KMS-11 (cell line): ENCODE data around the gene KRTAP5-3.

Experiments used
- H2AFZ ChIP-seq: fragments of 200-600 bp; sonication (generic); 2 replicates; pipeline ENCODE4 v1.6.1; 2016; ENCODE audit warnings: antibody characterized with exemption, mixed run types, low read depth
- H3K27ac ChIP-seq: fragments of 200-600 bp; sonication (generic); 2 replicates; pipeline ENCODE4 v1.6.1; 2016; ENCODE audit warnings: mild to moderate bottlenecking, mixed run types
- H3K27me3 ChIP-seq: fragments of 200-600 bp; sonication (generic); 2 replicates; pipeline ENCODE4 v1.6.1; 2017; ENCODE audit warnings: mild to moderate bottlenecking, low read depth, mixed run types, moderate library complexity; ENCODE audit not compliant: insufficient read depth
- H3K36me3 ChIP-seq: fragments of 200-600 bp; sonication (generic); 2 replicates; pipeline ENCODE4 v1.6.1; 2017; ENCODE audit warnings: mild to moderate bottlenecking, mixed run types; ENCODE audit not compliant: insufficient read depth
- H3K4me1 ChIP-seq: fragments of 200-600 bp; sonication (generic); 2 replicates; pipeline ENCODE4 v1.6.1; 2016; ENCODE audit warnings: mild to moderate bottlenecking, low read depth, mixed run types; ENCODE audit not compliant: poor library complexity, severe bottlenecking
- H3K4me2 ChIP-seq: fragments of 200-600 bp; sonication (generic); 2 replicates; pipeline ENCODE4 v1.7.0; 2016; ENCODE audit warnings: mild to moderate bottlenecking, mixed run types
- H3K4me3 ChIP-seq: fragments of 200-600 bp; sonication (generic); IDR thresholded peaks from 2 replicates; pipeline ENCODE4 v1.6.1; 2017; ENCODE audit warnings: low read depth, low read length, mixed read lengths; ENCODE audit not compliant: insufficient read depth
- H3K79me2 ChIP-seq: fragments of 200-600 bp; sonication (generic); 2 replicates; pipeline ENCODE4 v1.6.1; 2016; ENCODE audit warnings: low read depth, mixed run types; ENCODE audit not compliant: insufficient read depth
- H3K9ac ChIP-seq: fragments of 200-600 bp; sonication (generic); 2 replicates; pipeline ENCODE4 v1.6.1; 2016; ENCODE audit warnings: mild to moderate bottlenecking, mixed run types
- H4K20me1 ChIP-seq: fragments of 200-600 bp; sonication (generic); 2 replicates; pipeline ENCODE4 v1.6.1; 2016; ENCODE audit warnings: mild to moderate bottlenecking, mixed run types; ENCODE audit not compliant: insufficient read depth
- TF ChIP-seq, protein P1 (sequence below): fragments of 200-600 bp; sonication (generic); conservative IDR thresholded peaks from 2 replicates; pipeline ENCODE4 v1.6.1; 2017; ENCODE audit warnings: low read depth, mild to moderate bottlenecking, antibody characterized with exemption, low read length, moderate library complexity, mixed read lengths

The KRTAP5-3 gene

DNA sequence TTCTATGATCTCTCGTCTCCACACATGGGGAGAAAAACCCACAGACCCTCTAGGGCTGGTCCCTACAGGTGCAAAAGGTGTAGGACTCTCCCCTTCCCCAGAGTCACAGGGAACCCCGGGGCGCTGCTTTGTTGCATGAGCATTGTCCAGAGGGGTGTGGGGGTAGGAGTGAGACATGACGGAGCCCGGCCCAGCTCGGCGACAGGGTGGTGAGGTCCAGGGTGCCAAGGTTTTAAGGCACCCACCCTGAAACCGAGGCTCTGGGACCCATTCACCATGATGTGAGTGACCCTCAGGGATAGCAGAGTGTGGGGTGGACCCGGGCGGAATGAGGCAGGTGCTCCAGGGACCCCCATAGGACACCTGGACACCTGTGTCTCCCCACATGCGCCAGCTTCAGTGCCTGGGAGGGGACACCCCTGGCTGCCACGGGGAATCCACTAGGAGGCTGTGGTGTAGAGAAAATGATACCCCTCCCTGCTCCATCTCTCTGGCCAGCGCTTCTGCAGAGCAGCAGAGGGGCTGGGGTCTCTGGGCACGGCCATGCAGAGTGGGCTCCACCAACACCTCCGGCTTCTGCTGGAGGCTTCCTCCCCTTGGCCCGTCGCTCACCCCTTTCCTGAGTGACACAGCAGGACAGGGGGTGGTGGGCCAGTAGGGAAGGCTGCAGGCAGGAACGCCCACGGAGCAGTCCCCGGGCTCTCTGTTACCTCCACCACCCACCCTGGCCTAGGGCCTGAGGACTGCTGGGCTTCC lies 36.5 kb upstream of the KRTAP5-3 start:
- Histone ChIP-seq H3K27ac (no peak overlapping the region), H4K20me1 (no peaks in the 10 kb centered on the region), H3K36me3 (no peaks in the 10 kb centered on the region), H3K4me1 (no peaks in the 10 kb centered on the region), H3K27me3 (peaks cover 85% of the 10 kb centered on the region), H3K9ac (no peak overlapping the region), H3K4me3 (no peak overlapping the region), H3K4me2 (no peak overlapping the region), H3K79me2 (no peaks in the 10 kb centered on the region), H2AFZ (no peak overlapping the region)
- TF ChIP-seq, protein P1, sequence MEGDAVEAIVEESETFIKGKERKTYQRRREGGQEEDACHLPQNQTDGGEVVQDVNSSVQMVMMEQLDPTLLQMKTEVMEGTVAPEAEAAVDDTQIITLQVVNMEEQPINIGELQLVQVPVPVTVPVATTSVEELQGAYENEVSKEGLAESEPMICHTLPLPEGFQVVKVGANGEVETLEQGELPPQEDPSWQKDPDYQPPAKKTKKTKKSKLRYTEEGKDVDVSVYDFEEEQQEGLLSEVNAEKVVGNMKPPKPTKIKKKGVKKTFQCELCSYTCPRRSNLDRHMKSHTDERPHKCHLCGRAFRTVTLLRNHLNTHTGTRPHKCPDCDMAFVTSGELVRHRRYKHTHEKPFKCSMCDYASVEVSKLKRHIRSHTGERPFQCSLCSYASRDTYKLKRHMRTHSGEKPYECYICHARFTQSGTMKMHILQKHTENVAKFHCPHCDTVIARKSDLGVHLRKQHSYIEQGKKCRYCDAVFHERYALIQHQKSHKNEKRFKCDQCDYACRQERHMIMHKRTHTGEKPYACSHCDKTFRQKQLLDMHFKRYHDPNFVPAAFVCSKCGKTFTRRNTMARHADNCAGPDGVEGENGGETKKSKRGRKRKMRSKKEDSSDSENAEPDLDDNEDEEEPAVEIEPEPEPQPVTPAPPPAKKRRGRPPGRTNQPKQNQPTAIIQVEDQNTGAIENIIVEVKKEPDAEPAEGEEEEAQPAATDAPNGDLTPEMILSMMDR: no peak

DNA sequence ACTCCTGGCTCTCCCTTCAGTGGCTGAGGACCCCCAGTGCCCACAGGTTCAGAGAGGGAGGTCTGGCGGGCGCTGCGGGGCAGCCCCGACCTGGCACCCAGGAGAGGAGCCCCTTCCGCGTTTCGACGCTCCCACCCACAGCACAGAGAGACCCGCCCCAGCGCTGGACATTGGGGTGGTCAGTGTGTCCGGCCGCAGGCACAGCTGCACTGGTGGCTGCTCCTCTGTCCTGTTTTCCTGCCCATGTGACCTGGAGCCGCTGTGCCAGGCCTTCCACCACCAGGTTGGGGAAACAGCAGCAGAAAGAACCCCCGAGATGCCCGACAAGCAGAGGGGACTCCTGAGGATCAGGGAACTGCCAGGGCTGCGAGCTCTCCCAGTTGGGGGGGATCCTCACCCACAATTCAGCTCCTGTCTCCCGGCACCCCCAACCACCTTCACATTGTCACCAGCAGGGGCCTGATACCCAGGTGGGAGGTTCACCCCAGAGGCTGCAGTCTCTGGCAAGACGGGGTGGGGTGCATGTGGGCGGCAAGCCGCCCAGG lies 35.0 kb upstream of the KRTAP5-3 start:
- Histone ChIP-seq H3K27ac (no peak overlapping the region), H3K4me1 (no peaks in the 10 kb centered on the region), H4K20me1 (no peaks in the 10 kb centered on the region), H3K79me2 (no peaks in the 10 kb centered on the region), H3K9ac (no peak overlapping the region), H3K4me2 (no peak overlapping the region), H3K27me3 (peaks cover 86% of the 10 kb centered on the region), H3K36me3 (no peaks in the 10 kb centered on the region), H3K4me3 (no peak overlapping the region), H2AFZ (no peak overlapping the region)
- TF ChIP-seq, protein P1: no peak

DNA sequence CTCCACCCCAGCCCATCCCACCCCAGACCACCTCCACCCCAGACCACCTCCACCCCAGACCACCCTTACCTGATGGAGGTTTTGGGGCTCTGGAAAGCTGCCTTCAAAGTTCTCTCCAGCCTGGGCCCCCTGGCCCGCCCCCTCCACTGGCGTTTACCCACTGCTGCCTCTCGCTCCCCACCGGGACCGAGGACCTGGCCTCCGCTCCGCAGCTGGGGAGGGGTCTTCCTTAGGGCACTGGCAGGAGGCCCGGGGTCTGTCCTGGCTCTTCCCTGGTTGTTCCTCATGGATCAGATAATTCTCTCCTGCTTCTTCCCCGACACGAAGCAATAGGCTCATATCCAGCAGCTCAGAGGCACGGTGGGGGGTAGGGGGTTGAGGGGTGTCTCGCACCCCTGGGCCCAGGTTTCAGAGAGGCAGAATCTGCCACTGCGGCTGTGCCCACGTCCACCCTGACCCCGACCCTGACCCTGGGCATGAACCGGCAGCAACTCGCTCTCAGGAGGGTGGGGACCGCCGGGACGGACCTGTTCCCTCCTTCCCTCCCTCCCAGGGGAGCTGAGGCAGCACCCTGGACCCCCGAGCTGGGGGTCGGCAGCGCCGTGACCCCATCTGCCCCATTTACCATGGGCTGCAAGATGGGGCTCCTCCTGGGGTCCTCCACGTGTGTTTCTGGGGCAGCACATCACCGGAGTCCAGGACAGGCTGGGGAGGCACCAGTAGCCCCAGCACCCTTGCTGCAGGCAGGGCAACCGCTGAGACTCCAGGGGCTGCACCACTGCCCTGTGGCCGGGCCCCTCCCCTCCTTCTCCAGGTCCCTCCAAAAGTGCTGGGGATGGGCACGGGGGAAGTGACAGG lies 34.3 kb upstream of the KRTAP5-3 start:
- no peaks in the 10 kb centered on the region for H4K20me1 ChIP-seq
- H3K79me2 ChIP-seq: no peaks in the 10 kb centered on the region
- no peak overlapping the region for H3K9ac ChIP-seq
- H3K4me2 ChIP-seq: no peak overlapping the region
- no peaks in the 10 kb centered on the region for H3K36me3 ChIP-seq
- peaks cover 88% of the 10 kb centered on the region for H3K27me3 ChIP-seq
- H3K4me3 ChIP-seq: no peak overlapping the region
- TF ChIP-seq, protein P1: no peak
- no peak overlapping the region for H3K27ac ChIP-seq
- peaks cover 3% of the 10 kb centered on the region for H3K4me1 ChIP-seq
- no peak overlapping the region for H2AFZ ChIP-seq

DNA sequence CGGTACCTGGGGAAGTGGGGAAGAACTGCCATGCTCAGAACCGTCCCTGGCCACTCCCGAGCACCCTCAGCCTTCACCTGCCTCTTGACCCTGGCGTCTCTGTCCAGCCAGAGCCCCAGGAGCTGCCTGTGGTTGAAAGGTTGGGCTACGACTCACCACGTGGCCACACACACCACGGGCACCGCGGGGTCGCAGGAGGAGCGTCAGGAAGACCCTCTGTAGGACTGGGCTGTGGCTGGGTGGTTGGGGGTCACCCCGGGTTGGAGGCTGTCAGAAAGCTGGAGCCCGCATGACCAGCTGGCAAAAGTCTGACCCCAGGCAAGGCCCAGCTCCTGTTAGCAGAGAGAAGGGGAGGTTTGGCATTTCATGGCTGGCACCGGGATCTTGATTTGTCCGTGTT lies 32.8 kb upstream of the KRTAP5-3 start:
- peaks cover 86% of the 10 kb centered on the region for H3K27me3 ChIP-seq
- H3K4me1 ChIP-seq: peaks cover 4% of the 10 kb centered on the region
- no peaks in the 10 kb centered on the region for H3K79me2 ChIP-seq
- no peak overlapping the region for H3K9ac ChIP-seq
- no peak overlapping the region for H3K4me2 ChIP-seq
- H2AFZ ChIP-seq: no peak overlapping the region
- no peak overlapping the region for H3K4me3 ChIP-seq
- H3K36me3 ChIP-seq: no peaks in the 10 kb centered on the region
- TF ChIP-seq, protein P1: no peak
- no peaks in the 10 kb centered on the region for H4K20me1 ChIP-seq
- no peak overlapping the region for H3K27ac ChIP-seq
